Stimulated activated naive CD8-positive, alpha-beta T cell treated with anti-CD3 and anti-CD28 coated beads, Interleukin-15, Interleukin-2, amounts not matched to agents 100 ng/mL and 50 ng/mL, for 24 hours (primary cell): ENCODE data around the gene ECHS1.
"Not testable (repeated sequence)": the region's sequence is repeated elsewhere in the genome, so short reads cannot be mapped to it uniquely, and the experiment has no call there.

ENCODE experiments used
- H3K27ac Mint-ChIP-seq: one replicate; pipeline ENCODE4 v1.8.0; 2021; ENCODE audit warnings: mild to moderate bottlenecking, mixed read lengths
- H3K27me3 Mint-ChIP-seq: one replicate; pipeline ENCODE4 v1.8.0; 2021; ENCODE audit warnings: mixed read lengths
- H3K36me3 Mint-ChIP-seq: one replicate; pipeline ENCODE4 v1.8.0; 2021; ENCODE audit warnings: low read depth, mixed read lengths
- H3K4me1 Mint-ChIP-seq: one replicate; pipeline ENCODE4 v1.8.0; 2021; ENCODE audit warnings: low read depth, mixed read lengths
- H3K4me3 Mint-ChIP-seq: one replicate; pipeline ENCODE4 v1.8.0; 2021; ENCODE audit warnings: mild to moderate bottlenecking, mixed read lengths
- H3K9me3 Mint-ChIP-seq: one replicate; pipeline ENCODE4 v1.8.0; 2021; ENCODE audit warnings: mixed read lengths

The ECHS1 gene

DNA sequence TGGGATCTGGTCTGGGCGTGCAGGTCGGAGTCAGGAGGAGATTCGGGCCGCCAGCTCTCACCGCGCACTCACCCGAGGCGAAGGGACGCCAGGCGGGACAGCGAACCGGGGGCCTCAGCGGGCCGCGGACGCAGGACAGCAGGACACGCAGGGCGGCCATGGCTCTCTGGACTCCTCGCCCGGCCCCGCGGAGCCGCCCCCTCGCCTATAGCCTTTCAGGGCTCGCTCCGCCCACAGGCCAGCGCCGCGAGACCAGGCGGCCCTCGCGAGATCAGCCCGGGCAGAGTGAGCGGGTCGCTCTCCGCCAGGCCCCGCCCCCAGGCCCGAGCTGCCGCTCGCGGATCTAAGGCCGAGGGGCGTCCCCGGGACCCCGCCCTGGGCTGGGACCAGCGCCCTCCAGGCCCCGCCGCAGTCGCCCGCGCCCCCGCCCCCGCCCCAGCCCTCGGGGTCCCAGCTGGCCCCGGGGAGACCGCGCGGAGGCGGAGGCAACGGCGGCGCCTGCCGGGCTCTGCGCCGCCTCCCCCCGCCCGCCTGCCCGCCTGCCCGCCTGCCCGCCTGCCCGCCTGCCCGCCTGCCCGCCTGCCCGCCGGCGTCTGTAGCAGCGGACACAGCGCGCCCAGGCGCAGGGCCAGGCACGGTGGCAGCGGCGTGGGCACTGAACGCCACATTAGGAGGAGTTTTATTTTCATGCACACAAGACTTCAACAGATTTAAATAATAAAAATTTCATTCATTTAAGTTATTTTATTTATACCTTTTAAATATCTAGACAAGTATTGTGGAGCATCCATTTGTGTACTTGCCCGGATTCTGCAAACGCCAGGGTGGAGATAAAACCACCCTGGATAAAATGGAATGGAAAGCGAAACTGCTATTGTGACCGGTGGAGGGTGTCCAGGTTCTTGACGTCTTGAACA, at the start of gene ECHS1:
ECHS1 (minus strand) TSS at position 181 of the 917 bp plus-strand sequence; CDS start at position 160, 21 bp downstream.
- peaks cover 21% of the 10 kb centered on the region for H3K4me1 Mint-ChIP-seq
- H3K27me3 Mint-ChIP-seq = no peaks in the 10 kb centered on the region
- H3K4me3 Mint-ChIP-seq = peak within 1 kb of the TSS; percentile 83
- H3K27ac Mint-ChIP-seq = peak within 1 kb of the TSS; percentile 79
- no peaks in the 10 kb centered on the region for H3K9me3 Mint-ChIP-seq
- H3K36me3 Mint-ChIP-seq = peaks cover 10% of the 10 kb centered on the region

GRCh38 chr10:133422223-133422806, 49.2 kb upstream of the ECHS1 start:
- Mint-ChIP-seq H3K36me3 (peaks cover 12% of the 10 kb centered on the region), H3K27ac (no peak overlapping the region), H3K4me1 (peaks cover 6% of the 10 kb centered on the region), H3K4me3 (peak overlapping the region; percentile 13), H3K9me3 (no peaks in the 10 kb centered on the region), H3K27me3 (no peaks in the 10 kb centered on the region)

DNA sequence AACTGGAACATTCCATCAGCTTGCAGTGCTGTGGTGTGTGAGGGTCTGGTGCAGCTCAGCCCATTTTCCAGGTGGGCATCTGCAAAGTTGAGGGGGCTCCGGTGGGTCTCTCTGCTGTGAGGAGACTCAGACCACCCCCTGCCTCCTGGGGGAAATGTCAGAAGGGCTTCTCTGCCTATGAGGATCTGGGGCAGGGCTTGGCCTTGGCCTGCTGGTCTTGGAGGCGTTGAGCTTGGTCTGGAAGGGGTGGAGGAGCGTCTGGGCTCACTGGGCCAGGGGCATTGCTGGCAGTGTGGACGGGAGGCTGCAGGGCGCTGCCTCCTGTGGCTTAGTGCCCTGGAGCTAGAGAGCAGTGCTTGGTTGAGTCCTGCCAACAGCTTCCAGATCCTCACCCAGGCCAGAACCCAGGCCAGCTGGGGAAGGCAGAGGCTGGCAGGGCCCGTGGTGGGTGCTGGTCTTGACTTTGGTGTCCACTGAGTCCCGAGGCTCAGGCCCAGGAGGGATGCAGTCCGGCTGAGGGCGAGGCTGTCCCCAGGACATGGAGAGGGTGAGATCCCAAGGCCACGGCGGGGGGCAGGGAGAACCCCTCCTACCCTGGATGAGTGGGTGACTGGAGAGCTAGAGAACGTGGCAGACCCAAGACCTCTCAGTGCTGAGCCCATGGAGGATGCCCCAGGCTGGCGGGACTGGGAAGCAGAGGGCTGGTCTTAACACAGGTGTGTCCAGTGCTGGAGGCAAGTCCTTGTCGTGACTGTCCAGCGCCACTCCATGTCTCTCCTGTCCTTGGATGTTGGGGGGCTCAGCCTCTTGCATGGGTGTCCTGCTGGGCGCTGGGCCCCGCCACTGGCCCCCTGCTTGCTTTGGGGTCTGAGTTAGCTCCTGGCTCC, 48.4 kb upstream of the ECHS1 start:
- no peak overlapping the region for H3K27ac Mint-ChIP-seq
- no peak overlapping the region for H3K4me3 Mint-ChIP-seq
- peaks cover 12% of the 10 kb centered on the region for H3K36me3 Mint-ChIP-seq
- no peaks in the 10 kb centered on the region for H3K9me3 Mint-ChIP-seq
- no peaks in the 10 kb centered on the region for H3K27me3 Mint-ChIP-seq
- H3K4me1 Mint-ChIP-seq = peaks cover 6% of the 10 kb centered on the region

DNA sequence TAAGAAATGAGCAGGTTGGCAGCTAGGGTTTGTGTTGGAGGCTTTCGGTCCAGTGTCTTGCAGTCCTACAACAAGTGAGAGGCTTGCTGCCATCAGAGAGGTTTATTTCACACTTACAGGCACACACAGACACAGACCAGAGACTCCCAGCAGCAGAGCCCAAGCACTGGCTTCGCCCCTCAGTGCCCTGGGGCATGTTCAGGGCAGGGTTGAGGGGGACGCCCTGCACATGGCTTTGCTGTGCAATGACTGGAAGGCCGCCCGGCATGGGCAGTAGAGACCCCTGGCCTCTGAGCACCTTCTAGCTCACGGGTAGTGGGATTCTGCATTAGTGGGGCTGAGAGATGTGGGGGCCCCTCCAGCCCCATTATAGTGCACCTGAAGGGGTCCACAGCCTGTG, 47.4 kb upstream of the ECHS1 start:
- Mint-ChIP-seq H3K4me1 (peaks cover 6% of the 10 kb centered on the region), H3K27me3 (no peaks in the 10 kb centered on the region), H3K4me3 (no peak overlapping the region), H3K36me3 (peaks cover 19% of the 10 kb centered on the region), H3K9me3 (no peaks in the 10 kb centered on the region), H3K27ac (no peak overlapping the region)

GRCh38 chr10:133420028-133420427, 46.9 kb upstream of the ECHS1 start:
- H3K27me3 Mint-ChIP-seq = no peaks in the 10 kb centered on the region
- H3K9me3 Mint-ChIP-seq = no peaks in the 10 kb centered on the region
- peaks cover 24% of the 10 kb centered on the region for H3K36me3 Mint-ChIP-seq
- peaks cover 6% of the 10 kb centered on the region for H3K4me1 Mint-ChIP-seq
- no peak overlapping the region for H3K27ac Mint-ChIP-seq
- no peak overlapping the region for H3K4me3 Mint-ChIP-seq

DNA sequence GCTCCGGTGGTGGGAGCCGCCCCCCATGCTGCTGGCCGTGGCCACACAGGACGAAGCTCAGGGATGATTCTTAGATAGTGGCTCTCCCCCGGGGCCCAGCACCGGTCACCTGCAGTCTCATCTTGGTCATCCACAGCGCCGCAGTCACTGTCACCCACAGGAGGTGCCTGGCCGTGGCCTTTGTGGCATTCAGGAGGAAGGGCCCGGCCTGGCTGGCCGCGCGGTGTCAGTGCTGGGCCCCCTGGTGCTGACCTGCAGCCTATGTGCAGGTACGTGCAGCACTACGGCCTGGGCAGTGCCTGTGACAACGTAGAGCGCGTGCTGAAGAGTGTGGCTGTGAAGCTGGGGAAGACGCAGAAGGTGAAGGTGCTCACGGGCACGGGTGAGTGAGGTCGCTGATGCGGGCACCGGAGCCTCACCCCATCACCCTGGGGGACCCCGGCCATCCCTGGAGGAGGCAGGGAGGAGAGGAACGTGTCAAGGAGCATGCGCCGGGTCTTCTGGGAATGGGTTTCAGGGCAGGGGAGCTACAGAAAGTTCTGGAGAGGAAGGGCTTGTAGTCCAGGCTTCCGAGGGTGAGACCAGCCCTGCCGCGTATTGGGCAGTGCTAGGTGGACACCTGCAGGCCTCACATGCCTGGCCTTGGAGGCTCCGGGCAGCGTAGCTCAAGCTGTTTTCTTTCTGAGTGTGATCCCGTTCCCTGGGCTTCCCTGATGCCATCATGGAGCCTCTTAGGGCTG, 46.2 kb upstream of the ECHS1 start:
- no peaks in the 10 kb centered on the region for H3K27me3 Mint-ChIP-seq
- H3K4me3 Mint-ChIP-seq = no peak overlapping the region
- peaks cover 6% of the 10 kb centered on the region for H3K4me1 Mint-ChIP-seq
- no peaks in the 10 kb centered on the region for H3K9me3 Mint-ChIP-seq
- H3K36me3 Mint-ChIP-seq = peaks cover 28% of the 10 kb centered on the region
- no peak overlapping the region for H3K27ac Mint-ChIP-seq

DNA sequence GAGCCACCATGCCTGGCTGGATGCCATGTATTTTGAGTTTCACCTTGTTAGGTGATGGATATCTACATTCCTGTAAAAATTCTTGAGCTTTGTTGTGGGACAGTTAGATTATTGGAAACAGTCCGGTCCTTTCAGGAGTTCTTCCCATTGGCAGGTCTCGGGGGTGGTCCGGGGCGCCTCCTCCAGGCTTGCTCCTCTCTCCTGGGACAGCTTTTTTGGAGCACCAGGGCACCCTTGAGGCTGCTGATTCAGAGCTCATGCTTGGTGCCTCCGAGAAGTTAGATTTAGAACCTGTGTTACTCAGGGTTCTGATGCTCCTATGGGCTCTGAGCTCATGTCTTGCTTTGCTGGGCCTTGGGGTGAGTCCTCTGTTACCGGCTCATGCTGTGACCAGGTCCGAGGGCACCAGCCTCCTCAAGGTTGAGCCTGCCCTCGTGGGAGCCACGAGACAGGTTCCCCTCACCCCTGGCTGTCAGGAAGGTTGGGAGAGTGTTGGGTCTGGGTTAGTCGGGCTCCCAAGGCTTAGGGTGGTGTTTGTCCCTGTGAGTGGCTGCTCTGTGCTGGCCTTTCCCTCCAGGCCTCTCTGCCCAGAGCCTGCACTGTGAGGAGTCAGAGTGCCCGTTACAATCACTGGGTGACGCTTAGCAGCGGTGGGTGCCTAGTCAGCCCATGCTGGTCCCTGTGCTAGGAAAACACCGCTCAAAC, 45.3 kb upstream of the ECHS1 start:
- Mint-ChIP-seq H3K36me3 (peaks cover 31% of the 10 kb centered on the region), H3K9me3 (peaks cover 2% of the 10 kb centered on the region), H3K27me3 (no peaks in the 10 kb centered on the region), H3K4me1 (peaks cover 6% of the 10 kb centered on the region), H3K27ac (no peak overlapping the region), H3K4me3 (no peak overlapping the region)

- H3K27me3 Mint-ChIP-seq = no peaks in the 10 kb centered on the region
- H3K4me1 Mint-ChIP-seq = peaks cover 15% of the 10 kb centered on the region
- no peak overlapping the region for H3K4me3 Mint-ChIP-seq
- H3K9me3 Mint-ChIP-seq = peaks cover 20% of the 10 kb centered on the region
- peaks cover 58% of the 10 kb centered on the region for H3K36me3 Mint-ChIP-seq
- no peak overlapping the region for H3K27ac Mint-ChIP-seq
Observed at GRCh38 chr10:133415752-133416151, 42.6 kb upstream of the ECHS1 start.

GRCh38 chr10:133414401-133414800, 41.2 kb upstream of the ECHS1 start:
- not testable (repeated sequence) for H3K27ac Mint-ChIP-seq, H3K27me3 Mint-ChIP-seq, H3K4me3 Mint-ChIP-seq
- H3K4me1 Mint-ChIP-seq = peaks cover 20% of the 10 kb centered on the region
- H3K9me3 Mint-ChIP-seq = peaks cover 21% of the 10 kb centered on the region
- peaks cover 66% of the 10 kb centered on the region for H3K36me3 Mint-ChIP-seq

DNA sequence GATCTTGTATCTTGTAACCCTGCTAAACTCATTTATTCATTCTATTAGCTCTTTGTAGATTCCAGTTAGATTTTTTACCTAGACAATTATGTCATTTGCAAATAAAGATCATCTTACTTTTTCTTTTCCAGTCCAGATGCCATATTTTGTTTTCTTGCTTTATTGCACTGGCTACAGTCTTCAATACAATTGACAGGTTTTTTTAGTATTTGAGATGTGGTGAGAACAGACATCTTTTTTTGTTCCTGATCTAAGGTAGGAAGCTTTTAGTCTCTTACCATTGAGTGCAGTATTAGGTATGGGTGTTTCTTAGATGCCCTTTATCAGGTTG, 39.2 kb upstream of the ECHS1 start:
- H3K27ac Mint-ChIP-seq = no peak overlapping the region
- peaks cover 79% of the 10 kb centered on the region for H3K36me3 Mint-ChIP-seq
- no peaks in the 10 kb centered on the region for H3K27me3 Mint-ChIP-seq
- no peak overlapping the region for H3K4me3 Mint-ChIP-seq
- peaks cover 21% of the 10 kb centered on the region for H3K9me3 Mint-ChIP-seq
- peaks cover 31% of the 10 kb centered on the region for H3K4me1 Mint-ChIP-seq

DNA sequence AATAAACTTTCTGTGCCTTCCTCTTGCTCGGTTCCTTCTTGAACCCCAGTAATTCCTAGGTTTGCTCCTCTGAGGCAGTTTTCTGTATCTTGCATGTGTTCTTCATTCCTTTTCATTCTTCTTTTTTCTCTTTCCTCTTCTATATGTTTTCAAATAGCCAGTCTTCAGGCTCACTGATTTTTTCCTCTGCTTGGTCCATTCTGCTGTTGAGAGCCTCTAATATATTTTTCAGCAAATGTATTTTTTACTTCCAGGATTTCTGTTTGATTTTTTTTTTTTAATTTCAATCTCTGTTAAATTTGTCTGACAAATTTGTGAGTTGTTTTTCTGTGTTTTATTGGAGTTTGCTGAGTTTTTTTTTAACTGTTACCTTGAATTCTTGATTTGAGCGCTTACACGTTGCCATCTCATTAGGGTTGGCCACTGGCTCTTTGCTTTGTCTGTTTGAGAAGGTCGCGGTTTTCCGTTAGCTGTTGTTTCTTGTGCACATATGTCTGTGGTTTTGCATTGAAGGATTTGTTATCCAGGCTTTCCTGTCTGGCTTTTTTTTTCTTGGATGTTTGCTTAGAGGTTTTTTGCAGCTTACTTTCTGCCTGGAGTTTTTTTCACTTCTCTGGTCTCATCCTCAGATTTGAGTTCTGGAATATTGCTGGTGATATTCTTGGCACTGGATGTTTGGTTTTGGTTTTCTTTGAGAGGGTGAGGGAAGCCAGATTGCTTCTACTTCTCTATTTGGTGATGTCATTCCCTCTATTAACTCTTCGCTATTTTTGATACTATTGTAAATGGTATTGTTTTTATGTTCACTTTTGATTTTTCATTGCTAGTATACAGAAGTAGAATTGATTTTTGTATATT, 38.6 kb upstream of the ECHS1 start:
- Mint-ChIP-seq H3K4me3 (no peak overlapping the region), H3K27ac (peak overlapping the region; percentile 7), H3K9me3 (peaks cover 21% of the 10 kb centered on the region), H3K27me3 (no peaks in the 10 kb centered on the region), H3K36me3 (peaks cover 85% of the 10 kb centered on the region), H3K4me1 (peaks cover 36% of the 10 kb centered on the region)

DNA sequence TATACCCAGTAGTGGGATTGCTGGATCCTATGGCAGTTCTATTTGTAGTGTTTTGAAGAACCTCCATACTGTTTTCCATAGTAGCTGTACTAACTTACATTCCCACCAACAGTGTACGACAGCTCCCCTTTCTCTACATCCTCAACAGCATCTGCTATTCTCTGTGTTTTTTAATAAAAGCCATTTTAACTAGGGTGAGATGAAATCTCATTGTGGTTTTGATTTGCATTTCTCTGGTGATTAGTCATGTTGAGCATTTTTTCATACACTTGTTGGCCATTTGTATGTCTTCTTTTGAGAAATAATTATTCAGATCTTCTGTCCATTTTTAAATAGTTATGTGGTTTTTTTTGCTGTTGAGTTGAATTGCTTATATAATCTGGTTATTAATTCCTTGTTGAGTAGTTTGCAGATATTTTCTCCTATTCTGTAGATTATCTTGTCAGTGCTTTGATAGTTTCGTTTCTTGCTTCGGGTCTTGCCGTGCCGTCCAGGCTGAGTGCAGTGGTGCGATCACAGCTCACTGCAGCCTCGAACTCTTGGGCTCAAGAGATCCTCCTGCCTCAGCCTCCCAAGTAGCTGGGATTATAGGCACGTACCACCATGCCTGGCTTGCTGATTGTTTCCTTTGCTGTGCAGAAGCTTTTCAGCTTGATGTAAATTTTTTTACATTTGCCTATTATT, 32.8 kb upstream of the ECHS1 start:
- H3K4me3 Mint-ChIP-seq = peak overlapping the region; percentile 18
- peaks cover 82% of the 10 kb centered on the region for H3K36me3 Mint-ChIP-seq
- peak overlapping the region; percentile 17 for H3K27ac Mint-ChIP-seq
- H3K27me3 Mint-ChIP-seq = no peaks in the 10 kb centered on the region
- H3K4me1 Mint-ChIP-seq = peaks cover 52% of the 10 kb centered on the region
- peaks cover 4% of the 10 kb centered on the region for H3K9me3 Mint-ChIP-seq

DNA sequence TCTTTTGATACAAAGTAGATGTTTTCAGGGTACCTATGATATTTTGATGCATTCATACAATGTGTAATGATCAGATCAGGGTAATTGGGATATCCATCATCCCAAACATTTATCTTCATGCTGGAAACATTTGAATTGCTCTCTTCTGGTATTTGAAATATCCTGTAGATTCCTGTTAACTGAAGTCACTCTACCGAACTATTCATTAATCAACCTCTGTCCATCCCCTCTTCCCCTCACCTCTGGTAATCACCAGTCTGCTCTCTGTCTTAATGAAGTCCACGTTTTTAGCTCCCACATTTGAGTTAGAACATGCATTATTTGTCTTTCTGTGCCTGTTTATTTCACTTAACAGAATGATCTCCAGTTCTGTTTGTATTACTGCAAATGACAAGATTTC, 32.1 kb upstream of the ECHS1 start:
- Mint-ChIP-seq H3K4me1 (peaks cover 57% of the 10 kb centered on the region), H3K27ac (peak overlapping the region; percentile 29), H3K27me3 (no peaks in the 10 kb centered on the region), H3K4me3 (no peak overlapping the region), H3K36me3 (peaks cover 82% of the 10 kb centered on the region), H3K9me3 (no peaks in the 10 kb centered on the region)
